Measurements from ENCODE around the gene FAM131A. TPM values are rescaled to one million over a fixed set of nuclear protein-coding genes. Genes with fewer than 3 reads are reported as not detected.

Gene FAM131A
- total and polyA plus RNA-seq, 2 of the 4 experiments (the other 2 are of a cell fraction): 10.8 to 19.5 TPM

- peak overlapping the region; percentile 95 for H3K4me2 ChIP-seq (ENCODE audit: low read depth, low read length)
- peaks cover 10% of the 10 kb centered on the region for H4K20me1 ChIP-seq (ENCODE audit: insufficient read depth, low read length)
- peak overlapping the region; percentile 7 to 74 for H4K8ac ChIP-seq (ENCODE audit: low read depth in 2 of 2, low read length in 2 of 2)
- peak overlapping the region; percentile 65 for H4K5ac ChIP-seq (ENCODE audit: low read depth, low read length)
- H3K9ac ChIP-seq (ENCODE audit: low read depth, low read length): peak overlapping the region; percentile 89
- in situ Hi-C loops (cut with MboI; ENCODE audit: low sequenced_read_pairs) (no loop called here), intact Hi-C loops (cut with micrococcal nuclease) (loop anchor here (2.0 kb wide), 1 partner anchor 47 kb away; the partner anchor contains the start of gene EIF4G1), dilution Hi-C loops (cut with HindIII; ENCODE audit: low sequenced_read_pairs, unreplicated experiment) (loop anchor here (25.0 kb wide), 1 partner anchor 175 kb away; no protein-coding TSS in a partner anchor)
- peak overlapping the region; percentile 92 for H3K23ac ChIP-seq (ENCODE audit: low read depth, low read length)
- CTCF ChIA-PET: interaction anchor here (1.0 to 1.2 kb wide), 3 partner anchors 9 to 199 kb away, joined by 3 to 6 read pairs (median 3); partner anchors contain the start of gene EPHB3
- peak overlapping the region; percentile 61 for H3K18ac ChIP-seq (ENCODE audit: low read depth, low read length)
- peak overlapping the region; percentile 91 for H2AFZ ChIP-seq (replicated peaks; ENCODE audit: low read length, poor library complexity)
- H3K14ac ChIP-seq (replicated peaks; ENCODE audit: low read depth, low read length): peak overlapping the region; percentile 76
- H2BK5ac ChIP-seq (ENCODE audit: low read depth, low read length, poor library complexity, severe bottlenecking): peak overlapping the region; percentile 93
- peaks cover 12% of the 10 kb centered on the region for H3K36me3 ChIP-seq (ENCODE audit: control insufficient read depth, insufficient read depth, low read length)
- H2BK20ac ChIP-seq (ENCODE audit: low read depth, low read length): no peak overlapping the region
- peak; percentile 38 for DNase-seq
- TF ChIP-seq SMC3 (IDR thresholded peaks at IDR 0.05; ENCODE audit: low read depth, low read length): no peak
- TF ChIP-seq MAFK (IDR thresholded peaks at IDR 0.05; ENCODE audit: low read depth, low read length): no peak
- TF ChIP-seq USF2 (IDR thresholded peaks at IDR 0.05; ENCODE audit: low read depth, low read length): no peak
- 0 out of 2 replicates have a peak, but pooled peaks have one; percentile 13 for TF ChIP-seq MAZ (IDR thresholded peaks at IDR 0.05; ENCODE audit: borderline replicate concordance, low read depth, low read length)
- no peak for TF ChIP-seq CTCF (conservative IDR thresholded peaks at IDR 0.05; ENCODE audit: low read depth, low read length)
- TF ChIP-seq CHD1 (IDR thresholded peaks at IDR 0.05; ENCODE audit: low read depth, low read length): 0 out of 2 replicates have a peak, but pooled peaks have one; percentile 41
- peak overlapping the region; percentile 81 for H3K56ac ChIP-seq (ENCODE audit: extremely low read depth, insufficient read depth, low read length)
- peaks cover 7% of the 10 kb centered on the region for H3K4me1 ChIP-seq (ENCODE audit: control insufficient read depth, insufficient read depth, low read length)
- BruUV-seq (replicated peaks): no TSS peak
- peak; percentile 15 for ATAC-seq (ENCODE audit: low read depth)
- H3K79me1 ChIP-seq (ENCODE audit: low read depth in 1 of 2, low read length in 2 of 2): peaks cover 8 to 48% of the 10 kb centered on the region in 2 experiments
- peak overlapping the region; percentile 85 for H2AK5ac ChIP-seq (ENCODE audit: low read depth, low read length)
- H2AK9ac ChIP-seq (replicated peaks; ENCODE audit: low read depth, low read length, poor library complexity): peak overlapping the region; percentile 96
- H3K9me1 ChIP-seq (ENCODE audit: insufficient read depth, low read length): peaks cover 10% of the 10 kb centered on the region; the same call in 1 of the 2 replicates
- peak overlapping the region; percentile 95 for H3K27ac ChIP-seq (ENCODE audit: insufficient read depth, low read length)
- H3K4ac ChIP-seq (ENCODE audit: low read depth, low read length): peak overlapping the region; percentile 86
- peak overlapping the region; percentile 80 for H4K91ac ChIP-seq (ENCODE audit: insufficient read depth, low read depth, low read length)
- WGBS, 2 experiments (ENCODE audit: extremely low coverage in 2 of 2, insufficient read length in 1 of 2): 1% methylated on average over 11 of the region's 38 CpGs; no CpG with 5 or more reads in 1 of the 2 experiments
- POLR2A ChIA-PET (ENCODE audit: unreplicated experiment): interaction anchor here (0.6 kb wide), 2 partner anchors 188 to 537 kb away, joined by 3 to 7 read pairs; no protein-coding TSS in a partner anchor
- H3K4me3 ChIP-seq (ENCODE audit: insufficient read depth, low read depth, low read length): peak overlapping the region; percentile 56
- no peaks in the 10 kb centered on the region for H3K9me3 ChIP-seq (ENCODE audit: control insufficient read depth, insufficient read depth, low read length)
- H2BK15ac ChIP-seq (ENCODE audit: low read depth, low read length): no peak overlapping the region; the same call in 2 of the 3 replicates
- peak overlapping the region; percentile 46; the same call in 1 of the 2 replicates for H2BK120ac ChIP-seq (ENCODE audit: low read depth, low read length)
- H3K27me3 ChIP-seq (ENCODE audit: control insufficient read depth, insufficient read depth, low read length): no peaks in the 10 kb centered on the region
Measured at GRCh38 chr3:184361932-184362667, 24.7 kb downstream of the FAM131A start.

Measured in IMR-90 (cell line).